Endothelial cell (in vitro differentiated cells): Measurements from ENCODE around the gene UMPS. TPM values are rescaled to one million over a fixed set of nuclear protein-coding genes. Genes with fewer than 3 reads are reported as not detected.
"Not testable (repeated sequence)": the region's sequence is repeated elsewhere in the genome, so short reads cannot be mapped to it uniquely, and the experiment has no call there.

Experiments
- DNase-seq: peaks from one replicate; pipeline ENCODE4 v3.0.0; 2021; ENCODE audit warnings: low spot score
- H3K27ac Mint-ChIP-seq: one replicate; pipeline ENCODE4 v1.8.0; 2021; ENCODE audit warnings: mixed read lengths, inconsistent platforms; ENCODE audit not compliant: unreplicated experiment
- H3K27me3 Mint-ChIP-seq: one replicate; pipeline ENCODE4 v1.8.0; 2021; ENCODE audit warnings: mild to moderate bottlenecking, moderate library complexity, mixed read lengths, inconsistent platforms; ENCODE audit not compliant: unreplicated experiment
- H3K36me3 Mint-ChIP-seq: one replicate; pipeline ENCODE4 v1.8.0; 2021; ENCODE audit warnings: mild to moderate bottlenecking, low read depth, mixed read lengths, inconsistent platforms; ENCODE audit not compliant: unreplicated experiment
- H3K4me1 Mint-ChIP-seq: one replicate; pipeline ENCODE4 v1.8.0; 2021; ENCODE audit warnings: mild to moderate bottlenecking, mixed read lengths, inconsistent platforms; ENCODE audit not compliant: unreplicated experiment
- H3K4me3 Mint-ChIP-seq: one replicate; pipeline ENCODE4 v1.8.0; 2021; ENCODE audit warnings: mild to moderate bottlenecking, mixed read lengths, inconsistent platforms; ENCODE audit not compliant: unreplicated experiment
- H3K9me3 Mint-ChIP-seq: one replicate; pipeline ENCODE4 v1.8.0; 2021; ENCODE audit warnings: mixed read lengths, inconsistent platforms; ENCODE audit not compliant: unreplicated experiment
- CTCF ChIP-seq: fragments of 200-600 bp; sonication (generic); IDR thresholded peaks from one replicate; pipeline ENCODE4 v1.5.0; 2021; ENCODE audit warnings: antibody characterized with exemption; ENCODE audit not compliant: unreplicated experiment
- total RNA-seq: library from RNA; stranded (reverse); fragmentation: NEBNext Ultra II Directional; extraction: Animal tissue kit (Norgen Biotek cat#: 25700); gene quantifications from one replicate; pipeline ENCODE4 v1.2.1, GENCODE V29; 2021; ENCODE audit not compliant: unreplicated experiment

UMPS gene
- total RNA-seq, 1 donor from 2014 or later: 27.1 TPM

GRCh38 chr3:124741027-124741426, 10.8 kb downstream of the UMPS start:
- Mint-ChIP-seq H3K4me3 (no peak overlapping the region), H3K27ac (no peak overlapping the region), H3K36me3 (peaks cover 21% of the 10 kb centered on the region), H3K27me3 (no peaks in the 10 kb centered on the region), H3K9me3 (no peaks in the 10 kb centered on the region), H3K4me1 (no peaks in the 10 kb centered on the region)
- DNase-seq: no peak
- TF ChIP-seq CTCF: no peak

GRCh38 chr3:124745756-124746155, 15.5 kb downstream of the UMPS start:
- Mint-ChIP-seq H3K27me3 (peaks cover 1% of the 10 kb centered on the region), H3K9me3 (no peaks in the 10 kb centered on the region), H3K4me3 (no peak overlapping the region), H3K4me1 (no peaks in the 10 kb centered on the region), H3K27ac (no peak overlapping the region), H3K36me3 (peaks cover 22% of the 10 kb centered on the region)
- DNase-seq: no peak
- no peak for TF ChIP-seq CTCF

DNA sequence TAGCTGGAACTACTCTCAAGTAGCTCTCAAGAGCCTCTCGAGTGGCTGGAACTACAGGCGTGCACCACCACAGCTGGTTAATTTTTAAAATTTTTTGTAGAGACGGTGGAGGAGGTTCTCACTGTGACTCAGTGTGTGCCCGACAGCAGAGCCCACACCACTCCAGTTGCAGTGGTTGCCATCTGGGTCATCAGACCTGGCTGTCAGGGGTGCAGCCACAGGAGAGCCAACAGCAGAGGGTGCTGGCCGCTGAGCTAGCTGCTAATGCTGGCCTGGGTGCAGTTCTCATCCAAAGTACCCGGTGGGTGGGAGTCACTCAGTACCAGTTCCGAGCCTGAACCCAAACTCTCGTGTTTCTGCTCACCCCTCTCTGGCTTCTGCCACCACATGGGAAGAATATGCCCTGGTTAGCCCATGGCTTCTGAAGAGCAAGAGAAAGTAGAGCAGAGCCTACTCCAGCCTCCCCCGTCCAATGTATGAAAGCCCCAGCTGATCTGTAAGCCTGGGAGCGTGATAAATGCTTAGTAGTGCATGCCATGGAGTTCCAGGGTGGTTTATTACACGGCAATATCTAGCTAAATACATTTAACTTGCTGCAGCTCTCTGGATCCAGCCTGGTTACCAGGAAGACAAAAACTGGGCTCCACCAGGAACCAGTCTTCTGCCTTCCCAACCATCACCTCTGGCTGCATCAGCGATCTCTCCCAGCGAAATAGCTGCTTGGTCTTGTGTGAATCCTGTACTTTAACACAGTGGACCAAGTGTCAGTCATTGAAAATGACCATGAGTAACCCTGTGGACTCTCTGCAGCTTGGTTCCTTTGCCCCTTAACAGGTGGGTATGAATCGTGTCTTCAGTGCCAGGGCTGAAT, 17.1 kb downstream of the UMPS start:
- no peak overlapping the region for H3K4me3 Mint-ChIP-seq
- peaks cover 1% of the 10 kb centered on the region for H3K27me3 Mint-ChIP-seq
- peaks cover 18% of the 10 kb centered on the region for H3K36me3 Mint-ChIP-seq
- TF ChIP-seq CTCF: no peak
- DNase-seq: no peak
- H3K9me3 Mint-ChIP-seq: no peaks in the 10 kb centered on the region
- no peak overlapping the region for H3K27ac Mint-ChIP-seq
- H3K4me1 Mint-ChIP-seq: no peaks in the 10 kb centered on the region

GRCh38 chr3:124748560-124749198, 18.4 kb downstream of the UMPS start:
- Mint-ChIP-seq H3K27me3 (peaks cover 1% of the 10 kb centered on the region), H3K27ac (no peak overlapping the region), H3K4me3 (no peak overlapping the region), H3K4me1 (no peaks in the 10 kb centered on the region), H3K9me3 (no peaks in the 10 kb centered on the region), H3K36me3 (peaks cover 16% of the 10 kb centered on the region)
- no peak for DNase-seq
- TF ChIP-seq CTCF: no peak

DNA sequence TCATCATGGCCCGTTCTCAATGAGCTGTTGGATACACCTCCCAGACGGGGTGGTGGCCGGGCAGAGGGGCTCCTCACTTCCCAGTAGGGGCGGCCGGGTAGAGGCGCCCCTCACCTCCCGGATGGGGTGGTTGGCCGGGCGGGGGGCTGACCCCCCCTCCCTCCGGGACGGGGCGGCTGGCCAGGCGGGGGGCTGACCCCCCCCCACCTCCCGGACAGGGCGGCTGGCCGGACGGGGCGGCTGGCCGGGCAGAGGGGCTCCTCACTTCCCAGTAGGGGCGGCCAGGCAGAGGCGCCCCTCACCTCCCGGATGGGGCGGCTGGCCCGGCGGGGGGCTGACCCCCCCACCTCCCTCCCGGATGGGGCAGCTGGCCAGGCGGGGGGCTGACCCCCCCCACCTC, 19.6 kb downstream of the UMPS start:
- H3K9me3 Mint-ChIP-seq, H3K27me3 Mint-ChIP-seq, H3K27ac Mint-ChIP-seq, H3K4me1 Mint-ChIP-seq, H3K4me3 Mint-ChIP-seq, DNase-seq: not testable (repeated sequence)
- peaks cover 13% of the 10 kb centered on the region for H3K36me3 Mint-ChIP-seq
